Dermis microvascular lymphatic vessel endothelial cell (primary cell): Measurements from ENCODE around the gene TEC. TPM values are rescaled to one million over a fixed set of nuclear protein-coding genes. Genes with fewer than 3 reads are reported as not detected.
"Not testable (repeated sequence)": the region's sequence is repeated elsewhere in the genome, so short reads cannot be mapped to it uniquely, and the experiment has no call there.

ENCODE experiments used
- DNase-seq, 2 donors: peaks; one replicate each; pipeline versions ENCODE4 v3.0.0 to v3.0.0-alpha.2; 2010; ENCODE audit warnings: low read depth in 2 of 2
- total RNA-seq: library from RNA; depleted of rRNA; stranded (reverse); fragments of >200 nt; gene quantifications from 2 replicates; pipeline ENCODE4 v1.2.1, GENCODE V29; 2014

The TEC gene
- total RNA-seq, 1 donor from 2014 or later, result 0.51 TPM

- no peak for DNase-seq
These were observed 101.9 kb downstream of the TEC start for GRCh38 chr4:48167538-48168263.

GRCh38 chr4:48164561-48164960 is 105.1 kb downstream of the TEC start:
- DNase-seq, result not testable (repeated sequence)

GRCh38 chr4:48163746-48164145 is 105.9 kb downstream of the TEC start:
- no peak for DNase-seq

- DNase-seq, result no peak
These were observed 107.5 kb downstream of the TEC start for GRCh38 chr4:48162162-48162561.

GRCh38 chr4:48157271-48157670 is 112.4 kb downstream of the TEC start:
- DNase-seq, result no peak

GRCh38 chr4:48156423-48156822 is 113.2 kb downstream of the TEC start:
- DNase-seq, result no peak

- no peak for DNase-seq
These were observed 115.7 kb downstream of the TEC start for GRCh38 chr4:48153791-48154550.

- no peak for DNase-seq
These were observed 117.4 kb downstream of the TEC start for GRCh38 chr4:48152259-48152658.

- DNase-seq, result no peak
These were observed 119.7 kb downstream of the TEC start for GRCh38 chr4:48149827-48150370.

GRCh38 chr4:48147621-48148020 is 122.0 kb downstream of the TEC start:
- DNase-seq, result no peak

GRCh38 chr4:48141048-48141447 is 128.6 kb downstream of the TEC start:
- peak; percentile 39 to 63 for DNase-seq

GRCh38 chr4:48139691-48140090 is 129.9 kb downstream of the TEC start:
- peak; percentile 23 to 63 for DNase-seq

- no peak for DNase-seq
These were observed 130.7 kb downstream of the TEC start for GRCh38 chr4:48138936-48139335.

GRCh38 chr4:48138511-48138910 is 131.1 kb downstream of the TEC start:
- DNase-seq, result no peak

- DNase-seq, result no peak
These were observed 131.8 kb downstream of the TEC start for GRCh38 chr4:48137846-48138245.

GRCh38 chr4:48134081-48134480 is 135.6 kb downstream of the TEC start, which contains the start of gene TXK:
TXK (minus strand) TSS chr4:48134250; CDS start chr4:48134170, 80 bp downstream.
- DNase-seq, result no peak

GRCh38 chr4:48133669-48134068 is 136.0 kb downstream of the TEC start:
- peak in 1 of 2 donors; percentile 53 for DNase-seq

GRCh38 chr4:48131736-48132135 is 137.9 kb downstream of the TEC start:
- no peak for DNase-seq

GRCh38 chr4:48130100-48130499 is 139.5 kb downstream of the TEC start:
- DNase-seq, result no peak

GRCh38 chr4:48129307-48130014 is 140.2 kb downstream of the TEC start:
- DNase-seq, result no peak

- DNase-seq, result peak; percentile 85 to 93
These were observed 141.8 kb downstream of the TEC start for GRCh38 chr4:48127682-48128404.
